SK-N-MC (cell line): ENCODE measurements around the gene CRKL.

ENCODE experiments used
- EZH2 ChIP-seq: fragments of 200-600 bp; sonication (generic); IDR thresholded peaks from one replicate; pipeline ENCODE4 v1.6.1; 2017; ENCODE audit warnings: antibody characterized with exemption
- FOXP2 ChIP-seq: optimal IDR thresholded peaks from 2 replicates; pipeline ENCODE3; 2011; ENCODE audit warnings: mild to moderate bottlenecking, moderate library complexity; ENCODE audit not compliant: insufficient read depth; ENCODE audit errors: extremely low read length, control extremely low read depth
- POLR2AphosphoS5 ChIP-seq: IDR thresholded peaks from 2 replicates; pipeline ENCODE4 v1.6.1; 2012; ENCODE audit warnings: mild to moderate bottlenecking, low read depth, low read length, borderline replicate concordance

- TF ChIP-seq FOXP2 (no peak), POLR2AphosphoS5 (no peak), EZH2 (no peak)
Observed at GRCh38 chr22:20877715-20878114, 39.5 kb upstream of the CRKL start.
